HG03354 (cell line): ENCODE data around the gene ITPK1.

ENCODE experiments used
- ATAC-seq: cut with Tn5 transposase; IDR thresholded peaks from one replicate; pipeline ENCODE4 v1.9.1; 2021; ENCODE audit warnings: mild to moderate bottlenecking; ENCODE audit not compliant: unreplicated experiment, poor library complexity, severe bottlenecking

The ITPK1 gene

GRCh38 chr14:92984082-92984788, 131.5 kb downstream of the ITPK1 start:
- no peak for ATAC-seq

- ATAC-seq, result no peak
Observed at GRCh38 chr14:92982956-92983355, 132.8 kb downstream of the ITPK1 start.

GRCh38 chr14:92981726-92982125, 134.0 kb downstream of the ITPK1 start:
- ATAC-seq, result no peak

GRCh38 chr14:92980866-92981265, 134.9 kb downstream of the ITPK1 start:
- no peak for ATAC-seq

GRCh38 chr14:92978229-92979021, 137.3 kb downstream of the ITPK1 start:
- no peak for ATAC-seq

GRCh38 chr14:92976268-92976667, 139.5 kb downstream of the ITPK1 start:
- ATAC-seq, result no peak

- ATAC-seq, result no peak
Observed at GRCh38 chr14:92974541-92975345, 141.0 kb downstream of the ITPK1 start.

- ATAC-seq, result no peak
Observed at GRCh38 chr14:92973798-92974372, 141.8 kb downstream of the ITPK1 start.

GRCh38 chr14:92973261-92973797, 142.4 kb downstream of the ITPK1 start:
- ATAC-seq, result no peak

GRCh38 chr14:92971601-92972180, 144.0 kb downstream of the ITPK1 start:
- no peak for ATAC-seq

- ATAC-seq, result no peak
Observed at GRCh38 chr14:92970271-92970670, 145.5 kb downstream of the ITPK1 start.

GRCh38 chr14:92969871-92970270, 145.9 kb downstream of the ITPK1 start:
- no peak for ATAC-seq

GRCh38 chr14:92969430-92969829, 146.3 kb downstream of the ITPK1 start:
- no peak for ATAC-seq

- no peak for ATAC-seq
Observed at GRCh38 chr14:92968291-92969020, 147.3 kb downstream of the ITPK1 start.

- ATAC-seq, result no peak
Observed at GRCh38 chr14:92967346-92967926, 148.3 kb downstream of the ITPK1 start.

GRCh38 chr14:92965281-92965680, 150.4 kb downstream of the ITPK1 start:
- ATAC-seq, result no peak

- ATAC-seq, result no peak
Observed at GRCh38 chr14:92964124-92965109, 151.3 kb downstream of the ITPK1 start.
